ENCODE data around the gene NFASC.

The NFASC gene

GRCh38 chr1:204943495-204943894 is 72.8 kb downstream of the NFASC start:
- Histone ChIP-seq H3K4me2 (peak overlapping the region; percentile 27), H3K27ac (no peak overlapping the region), H3K9ac (no peak overlapping the region), H3K4me1 (peaks cover 73% of the 10 kb centered on the region), H4K20me1 (no peaks in the 10 kb centered on the region), H3K27me3 (no peaks in the 10 kb centered on the region), H3K9me3 (no peaks in the 10 kb centered on the region), H3K36me3 (no peaks in the 10 kb centered on the region), H3K4me3 (no peak overlapping the region)
- TF ChIP-seq Cebpa-rat (IDR thresholded peaks at IDR 0.05), result no peak

GRCh38 chr1:204944662-204945061 is 74.0 kb downstream of the NFASC start:
- no peak overlapping the region for H3K4me3 ChIP-seq
- no peak overlapping the region for H3K27ac ChIP-seq
- H4K20me1 ChIP-seq, result no peaks in the 10 kb centered on the region
- H3K4me1 ChIP-seq, result peaks cover 70% of the 10 kb centered on the region
- no peaks in the 10 kb centered on the region for H3K9me3 ChIP-seq
- no peak overlapping the region for H3K9ac ChIP-seq
- no peak for TF ChIP-seq Cebpa-rat (IDR thresholded peaks at IDR 0.05)
- H3K4me2 ChIP-seq, result no peak overlapping the region
- H3K27me3 ChIP-seq, result no peaks in the 10 kb centered on the region
- no peaks in the 10 kb centered on the region for H3K36me3 ChIP-seq

- no peak overlapping the region for H3K4me3 ChIP-seq
- H3K27ac ChIP-seq, result no peak overlapping the region
- no peaks in the 10 kb centered on the region for H4K20me1 ChIP-seq
- H3K4me2 ChIP-seq, result peak overlapping the region; percentile 70
- H3K4me1 ChIP-seq, result peaks cover 70% of the 10 kb centered on the region
- TF ChIP-seq Cebpa-rat (IDR thresholded peaks at IDR 0.05), result no peak
- H3K36me3 ChIP-seq, result no peaks in the 10 kb centered on the region
- H3K27me3 ChIP-seq, result no peaks in the 10 kb centered on the region
- no peaks in the 10 kb centered on the region for H3K9me3 ChIP-seq
- H3K9ac ChIP-seq, result no peak overlapping the region
Measured at GRCh38 chr1:204945565-204945977, 74.9 kb downstream of the NFASC start.

- Histone ChIP-seq H3K4me2 (no peak overlapping the region; the same call in 1 of the 2 replicates), H3K4me3 (no peak overlapping the region), H3K9me3 (no peaks in the 10 kb centered on the region), H3K27ac (no peak overlapping the region), H3K4me1 (peaks cover 67% of the 10 kb centered on the region), H3K27me3 (no peaks in the 10 kb centered on the region), H3K36me3 (no peaks in the 10 kb centered on the region), H4K20me1 (no peaks in the 10 kb centered on the region), H3K9ac (no peak overlapping the region)
- no peak for TF ChIP-seq Cebpa-rat (IDR thresholded peaks at IDR 0.05)
Measured at GRCh38 chr1:204946640-204947039, 76.0 kb downstream of the NFASC start.

- H3K9me3 ChIP-seq, result no peaks in the 10 kb centered on the region
- H3K27me3 ChIP-seq, result no peaks in the 10 kb centered on the region
- no peaks in the 10 kb centered on the region for H3K36me3 ChIP-seq
- H3K27ac ChIP-seq, result no peak overlapping the region
- no peak overlapping the region for H3K4me3 ChIP-seq
- TF ChIP-seq Cebpa-rat (IDR thresholded peaks at IDR 0.05), result no peak
- no peak overlapping the region for H3K4me2 ChIP-seq
- no peak overlapping the region for H3K9ac ChIP-seq
- no peaks in the 10 kb centered on the region for H4K20me1 ChIP-seq
- peaks cover 60% of the 10 kb centered on the region for H3K4me1 ChIP-seq
Measured at GRCh38 chr1:204947338-204947737, 76.7 kb downstream of the NFASC start.

GRCh38 chr1:204947747-204948146 is 77.1 kb downstream of the NFASC start:
- no peak overlapping the region for H3K9ac ChIP-seq
- no peaks in the 10 kb centered on the region for H3K36me3 ChIP-seq
- H3K4me2 ChIP-seq, result no peak overlapping the region
- no peak overlapping the region for H3K27ac ChIP-seq
- H3K9me3 ChIP-seq, result no peaks in the 10 kb centered on the region
- H3K4me1 ChIP-seq, result peaks cover 56% of the 10 kb centered on the region
- H3K27me3 ChIP-seq, result no peaks in the 10 kb centered on the region
- no peak for TF ChIP-seq Cebpa-rat (IDR thresholded peaks at IDR 0.05)
- no peak overlapping the region for H3K4me3 ChIP-seq
- no peaks in the 10 kb centered on the region for H4K20me1 ChIP-seq

- Histone ChIP-seq H3K4me2 (peak overlapping the region; percentile 70), H3K27ac (no peak overlapping the region), H3K4me1 (peaks cover 36% of the 10 kb centered on the region), H3K36me3 (no peaks in the 10 kb centered on the region; the same call in 1 of the 2 replicates), H4K20me1 (no peaks in the 10 kb centered on the region), H3K9me3 (no peaks in the 10 kb centered on the region), H3K9ac (no peak overlapping the region), H3K27me3 (no peaks in the 10 kb centered on the region), H3K4me3 (no peak overlapping the region)
- TF ChIP-seq Cebpa-rat (IDR thresholded peaks at IDR 0.05), result no peak
Measured at GRCh38 chr1:204950353-204951001, 79.8 kb downstream of the NFASC start.

- Histone ChIP-seq H3K4me3 (no peak overlapping the region), H3K36me3 (no peaks in the 10 kb centered on the region; the same call in 1 of the 2 replicates), H3K27me3 (no peaks in the 10 kb centered on the region), H4K20me1 (no peaks in the 10 kb centered on the region), H3K4me2 (no peak overlapping the region), H3K9me3 (no peaks in the 10 kb centered on the region), H3K4me1 (peaks cover 41% of the 10 kb centered on the region), H3K27ac (no peak overlapping the region), H3K9ac (no peak overlapping the region)
- no peak for TF ChIP-seq Cebpa-rat (IDR thresholded peaks at IDR 0.05)
Measured at GRCh38 chr1:204958317-204959307, 88.0 kb downstream of the NFASC start.

GRCh38 chr1:204959374-204959773 is 88.7 kb downstream of the NFASC start:
- Histone ChIP-seq H3K36me3 (no peaks in the 10 kb centered on the region; the same call in 1 of the 2 replicates), H3K9ac (no peak overlapping the region), H3K27ac (no peak overlapping the region), H3K4me3 (no peak overlapping the region), H3K27me3 (no peaks in the 10 kb centered on the region), H3K4me1 (peaks cover 44% of the 10 kb centered on the region), H3K9me3 (no peaks in the 10 kb centered on the region), H4K20me1 (no peaks in the 10 kb centered on the region), H3K4me2 (no peak overlapping the region; the same call in 1 of the 2 replicates)
- no peak for TF ChIP-seq Cebpa-rat (IDR thresholded peaks at IDR 0.05)

- Histone ChIP-seq H4K20me1 (no peaks in the 10 kb centered on the region), H3K36me3 (no peaks in the 10 kb centered on the region; the same call in 1 of the 2 replicates), H3K4me1 (peaks cover 44% of the 10 kb centered on the region), H3K9me3 (no peaks in the 10 kb centered on the region), H3K9ac (no peak overlapping the region; the same call in 1 of the 2 replicates), H3K27me3 (no peaks in the 10 kb centered on the region), H3K27ac (no peak overlapping the region), H3K4me2 (no peak overlapping the region; the same call in 1 of the 2 replicates), H3K4me3 (no peak overlapping the region)
- no peak for TF ChIP-seq Cebpa-rat (IDR thresholded peaks at IDR 0.05)
Measured at GRCh38 chr1:204959836-204960235, 89.2 kb downstream of the NFASC start.

All from BLaER1 (cell line).